ENCODE measurements around the gene SDF4.

DNA sequence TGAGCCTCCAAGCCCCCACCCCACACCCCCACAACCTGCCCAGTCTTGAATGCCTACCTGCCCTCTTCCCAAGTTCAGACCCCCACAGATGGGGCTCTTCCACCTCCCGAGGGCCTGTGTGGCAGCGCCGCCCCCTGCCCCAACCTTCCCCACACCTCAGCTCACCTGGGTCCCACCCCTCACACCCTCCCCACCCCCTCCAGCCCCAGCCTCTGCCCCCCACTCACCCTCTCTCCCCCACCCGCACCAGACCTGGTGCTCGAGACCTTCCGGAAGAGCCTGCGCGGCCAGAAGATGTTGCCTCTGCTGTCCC, 34.7 kb downstream of the SDF4 start:
- TF ChIP-seq, protein P1, sequence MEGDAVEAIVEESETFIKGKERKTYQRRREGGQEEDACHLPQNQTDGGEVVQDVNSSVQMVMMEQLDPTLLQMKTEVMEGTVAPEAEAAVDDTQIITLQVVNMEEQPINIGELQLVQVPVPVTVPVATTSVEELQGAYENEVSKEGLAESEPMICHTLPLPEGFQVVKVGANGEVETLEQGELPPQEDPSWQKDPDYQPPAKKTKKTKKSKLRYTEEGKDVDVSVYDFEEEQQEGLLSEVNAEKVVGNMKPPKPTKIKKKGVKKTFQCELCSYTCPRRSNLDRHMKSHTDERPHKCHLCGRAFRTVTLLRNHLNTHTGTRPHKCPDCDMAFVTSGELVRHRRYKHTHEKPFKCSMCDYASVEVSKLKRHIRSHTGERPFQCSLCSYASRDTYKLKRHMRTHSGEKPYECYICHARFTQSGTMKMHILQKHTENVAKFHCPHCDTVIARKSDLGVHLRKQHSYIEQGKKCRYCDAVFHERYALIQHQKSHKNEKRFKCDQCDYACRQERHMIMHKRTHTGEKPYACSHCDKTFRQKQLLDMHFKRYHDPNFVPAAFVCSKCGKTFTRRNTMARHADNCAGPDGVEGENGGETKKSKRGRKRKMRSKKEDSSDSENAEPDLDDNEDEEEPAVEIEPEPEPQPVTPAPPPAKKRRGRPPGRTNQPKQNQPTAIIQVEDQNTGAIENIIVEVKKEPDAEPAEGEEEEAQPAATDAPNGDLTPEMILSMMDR (IDR thresholded peaks at IDR 0.05; ENCODE audit: insufficient read depth, low read depth, low read length), result no peak
- no peak for TF ChIP-seq EZH2 (IDR thresholded peaks at IDR 0.05; ENCODE audit: insufficient read depth, low read length)

Measured in astrocyte (in vitro differentiated cells and primary cell).